GM12878 (cell line): Measurements from ENCODE around the gene THSD4. TPM values are rescaled to one million over a fixed set of nuclear protein-coding genes. Genes with fewer than 3 reads are reported as not detected.

ENCODE experiments used
- ATAC-seq: fragments of 200-7000 bp; cut with Tn5 transposase; 3 replicates; pipeline ENCODE4 v1.9.1; 2020; ENCODE audit warnings: mild to moderate bottlenecking, moderate library complexity
- BruUV-seq: library from RNA; stranded (reverse); fragments of 400-500 nt; replicated peaks from 2 replicates; lab custom pipeline; 2021; lab: Mats Ljungman, UMichigan
- CTCF ChIA-PET: fragments of 300-600 bp; sonication (Branson Sonifier 250); formaldehyde crosslinking; extraction: SDS; loops from one replicate; lab custom pipeline; 2021; ENCODE audit warnings: inconsistent platforms; lab: Yijun Ruan, JAX
- POLR2A ChIA-PET: fragments of 350-600 bp; formaldehyde crosslinking; extraction: SDS; loops from one replicate; lab custom pipeline; 2021; ENCODE audit warnings: inconsistent platforms; lab: Charles Lee
- RAD21 ChIA-PET: fragments of 300-600 bp; sonication (Branson Sonifier 250); formaldehyde crosslinking; loops from one replicate; lab custom pipeline; 2023; ENCODE audit warnings: antibody characterized with exemption; ENCODE audit not compliant: unreplicated experiment; lab: Charles Lee
- SMC1A ChIA-PET: fragments of 300-600 bp; sonication (Branson Sonifier 250); formaldehyde crosslinking; loops from one replicate; lab custom pipeline; 2023; ENCODE audit not compliant: unreplicated experiment, uncharacterized antibody; lab: Charles Lee
- DNase-seq: peaks from one replicate; pipeline ENCODE4 v3.0.0-alpha.2; 2011; ENCODE audit warnings: low read depth, low spot score
- FAIRE-seq: peaks from 3 replicates; lab custom pipeline; 2011; peaks lifted over from hg19 to GRCh38; lab: Jason Lieb, UNC
- H2AFZ ChIP-seq: 2 replicates; pipeline ENCODE4 v1.6.0; 2011; ENCODE audit warnings: low read depth, low read length, control low read depth; ENCODE audit not compliant: control insufficient read depth
- H3K27ac ChIP-seq: 2 replicates; pipeline ENCODE4 v1.5.1; 2011; ENCODE audit warnings: control low read depth; ENCODE audit not compliant: control insufficient read depth, insufficient read depth
- H3K27me3 ChIP-seq, 2 experiments: replicated peaks in 1 of 2; 2 replicates each; pipeline versions ENCODE4 v1.6.0 to v1.6.1; 2011; ENCODE audit warnings: low read length in 1 of 2; ENCODE audit not compliant: control insufficient read depth in 2 of 2, insufficient read depth in 2 of 2
- H3K36me3 ChIP-seq, 2 experiments: 2 replicates each; pipeline ENCODE4 v1.5.1; 2011; ENCODE audit warnings: low read length in 1 of 2; ENCODE audit not compliant: control insufficient read depth in 2 of 2, insufficient read depth in 2 of 2
- H3K4me1 ChIP-seq: 2 replicates; pipeline ENCODE4 v1.6.1; 2011; ENCODE audit warnings: mild to moderate bottlenecking, low read length, moderate library complexity, mixed read lengths; ENCODE audit not compliant: control insufficient read depth, insufficient read depth
- H3K4me2 ChIP-seq: 2 replicates; pipeline ENCODE4 v1.6.0; 2011; ENCODE audit warnings: control low read depth; ENCODE audit not compliant: control insufficient read depth, insufficient read depth
- H3K4me3 ChIP-seq: fragments of 200-600 bp; sonication (generic); 2 replicates; pipeline ENCODE4 v1.5.1; 2016
- H3K79me2 ChIP-seq: 2 replicates; pipeline ENCODE4 v1.6.0; 2011; ENCODE audit warnings: low read length; ENCODE audit not compliant: control insufficient read depth, insufficient read depth
- H3K9ac ChIP-seq: 2 replicates; pipeline ENCODE4 v1.8.0; 2011; ENCODE audit warnings: low read length, control low read depth, mixed read lengths; ENCODE audit not compliant: control insufficient read depth, insufficient read depth
- H3K9me3 ChIP-seq: replicated peaks from 3 replicates; pipeline ENCODE4 v1.5.1; 2011; ENCODE audit warnings: mild to moderate bottlenecking, low read length; ENCODE audit not compliant: control insufficient read depth, insufficient read depth
- H4K20me1 ChIP-seq: 2 replicates; pipeline ENCODE4 v1.6.0; 2011; ENCODE audit not compliant: control insufficient read depth, insufficient read depth
- CBX5 ChIP-seq: sonication (generic); IDR thresholded peaks from 2 replicates; pipeline ENCODE4 v1.6.1; 2016; ENCODE audit warnings: low read depth, moderate library complexity, mild to moderate bottlenecking, inconsistent platforms
- EZH2 ChIP-seq: IDR thresholded peaks from 2 replicates; pipeline ENCODE4 v1.6.1; 2012; ENCODE audit warnings: low read depth, mild to moderate bottlenecking, control low read depth, inconsistent platforms, low read length, borderline replicate concordance; ENCODE audit not compliant: control insufficient read depth
- FOS ChIP-seq: IDR thresholded peaks from 3 replicates; pipeline ENCODE4 v1.6.1; 2011; ENCODE audit warnings: borderline replicate concordance; ENCODE audit not compliant: insufficient read length; ENCODE audit errors: extremely low read depth
- JUNB ChIP-seq: IDR thresholded peaks from 2 replicates; pipeline ENCODE4 v1.6.1; 2016; ENCODE audit warnings: antibody characterized with exemption, mild to moderate bottlenecking
- MYB ChIP-seq: fragments of 150-350 bp; IDR thresholded peaks from 2 replicates; pipeline ENCODE4 v1.6.1; 2014; ENCODE audit warnings: mild to moderate bottlenecking, low read depth, low read length, borderline replicate concordance
- NR2C2 ChIP-seq: IDR thresholded peaks from 2 replicates; pipeline ENCODE4 v1.6.1; 2011; ENCODE audit warnings: borderline replicate concordance, low read depth; ENCODE audit not compliant: control insufficient read depth, insufficient read length
- PAX5 ChIP-seq: IDR thresholded peaks from 2 replicates; pipeline ENCODE4 v1.6.1; 2011; ENCODE audit warnings: low read depth, low read length, borderline replicate concordance
- SIN3A ChIP-seq: IDR thresholded peaks from 2 replicates; pipeline ENCODE4 v1.6.1; 2012; ENCODE audit warnings: low read depth, low read length, improper control_type of control experiment
- SPI1 ChIP-seq: IDR thresholded peaks from 2 replicates; pipeline ENCODE4 v1.6.1; 2011; ENCODE audit warnings: low read depth, mild to moderate bottlenecking, low read length, moderate library complexity, borderline replicate concordance; ENCODE audit not compliant: insufficient read depth
- SREBF2 ChIP-seq: IDR thresholded peaks from 2 replicates; pipeline ENCODE4 v1.6.1; 2012; ENCODE audit warnings: mild to moderate bottlenecking, low read length
- SRF ChIP-seq, 2 experiments: IDR thresholded peaks; 2 replicates each; pipeline ENCODE4 v1.6.1; 2011; ENCODE audit warnings: low read depth in 2 of 2, low read length in 2 of 2, mild to moderate bottlenecking in 1 of 2, moderate library complexity in 1 of 2
- ZNF217 ChIP-seq: fragments of 450-650 bp; IDR thresholded peaks from 2 replicates; pipeline ENCODE4 v1.6.1; 2017; ENCODE audit warnings: antibody characterized with exemption, mild to moderate bottlenecking
- ZZZ3 ChIP-seq: IDR thresholded peaks from 2 replicates; pipeline ENCODE4 v1.6.1; 2011; ENCODE audit warnings: low read depth; ENCODE audit not compliant: control insufficient read depth, insufficient read length
- WGBS: methylation state at CpG from one replicate; pipeline ENCODE4 v1.1.6; 2016; ENCODE audit warnings: low lambda C conversion rate; ENCODE audit not compliant: insufficient replicate concordance, insufficient coverage; ENCODE audit errors: missing lambda C conversion rate; 5-methylcytosine and 5-hydroxymethylcytosine counted together
- in situ Hi-C: fragments of 300-500 bp; cut with MboI; formaldehyde crosslinking; loops from 9 replicates; pipeline ENCODE4 v1.14.3; 2018; ENCODE audit warnings: mixed read lengths
- intact Hi-C: fragments of 100-400 bp; cut with micrococcal nuclease; formaldehyde crosslinking; loops from one replicate; pipeline ENCODE4 v1.14.2; 2022; ENCODE audit not compliant: unreplicated experiment
- polyA plus RNA-seq, 11 experiments: library from polyadenylated mRNA; depleted of rRNA in 4 of 11; unstranded in 6 of 11; stranded (reverse) in 5 of 11; fragments of >200 nt; fragmentation: Nextera tagmentation in 4 of 11; fragmentation: Illumina TruSeq in 1 of 11; extraction: Ambion mirVana in 4 of 11; extraction: Trizol in 1 of 11; gene quantifications; 1 replicate in 1 of 11; 2 replicates in 10 of 11; pipeline versions ENCODE4 v1.2.1 to v1.2.3, GENCODE V29; 2011 to 2016; ENCODE audit warnings: inconsistent platforms in 2 of 11, missing spikeins in 2 of 11, low read depth in 1 of 11
- total RNA-seq, 4 experiments: library from RNA; depleted of rRNA in 3 of 4; stranded (reverse); fragments of >200 nt in 3 of 4; fragmentation: Illumina TruSeq in 1 of 4; extraction: Trizol in 1 of 4; gene quantifications; 2 replicates each; pipeline versions ENCODE4 v1.2.1 to v1.2.3, GENCODE V29; 2013 to 2021
- TF ChIP-seq, protein P1 (sequence below): fragments of 450-650 bp; IDR thresholded peaks from 2 replicates; pipeline ENCODE4 v1.6.1; 2017; ENCODE audit warnings: mild to moderate bottlenecking

The THSD4 gene
- total and polyA plus RNA-seq, 10 of the 15 experiments (the other 5 are each of a cell fraction or from before 2014, with no cell fraction given): 0.04 to 0.13 (median 0.05) TPM; not detected in 7

DNA sequence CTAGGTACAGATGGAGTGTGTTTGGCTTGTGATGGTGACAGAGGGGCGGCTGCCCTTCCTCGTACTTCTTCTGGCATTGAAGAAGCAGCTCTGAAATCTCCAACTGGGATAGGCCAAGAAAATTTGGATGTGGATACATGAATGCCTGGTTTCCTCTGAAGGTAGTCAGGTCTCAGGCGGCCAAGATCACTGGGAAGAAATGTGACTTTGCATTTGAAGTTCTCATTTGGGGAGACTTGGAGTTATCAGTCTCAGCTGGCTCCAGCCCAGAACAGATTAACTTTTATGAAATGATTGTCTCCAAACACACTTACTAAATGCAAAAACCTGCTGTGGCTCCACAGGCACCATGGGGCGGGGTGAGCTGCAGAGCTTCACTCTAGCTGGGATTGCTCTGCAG lies 215.9 kb downstream of the THSD4 start:
- 8% methylated on average over 4 of the region's 4 CpGs for WGBS
- no peak for ATAC-seq
- no peaks in the 10 kb centered on the region for H3K36me3 ChIP-seq
- H3K4me2 ChIP-seq: no peak overlapping the region
- no peak for TF ChIP-seq ZZZ3
- TF ChIP-seq SRF (IDR thresholded peaks at IDR 0.05; ENCODE audit: low read depth in 2 of 2, low read length in 2 of 2): no peak
- TF ChIP-seq, all 136 proteins: peak for 0
- Histone ChIP-seq H3K9ac (no peak overlapping the region), H3K79me2 (no peaks in the 10 kb centered on the region), H3K27ac (no peak overlapping the region), H3K9me3 (no peaks in the 10 kb centered on the region), H2AFZ (no peak overlapping the region), H3K4me1 (peaks cover 3% of the 10 kb centered on the region), H3K27me3 (no peaks in the 10 kb centered on the region), H3K4me3 (no peak overlapping the region), H4K20me1 (no peaks in the 10 kb centered on the region)
- POLR2A ChIA-PET: no interaction called here
- CTCF ChIA-PET: no interaction called here
- DNase-seq (no peak), FAIRE-seq (no peak)
- intact Hi-C loops (no loop called here), in situ Hi-C loops (no loop called here)
- BruUV-seq: no TSS peak
- RAD21 ChIA-PET: no interaction called here
- SMC1A ChIA-PET: interaction anchor here (0.6 kb wide), 1 partner anchor 351 kb away, joined by 4 read pairs; no protein-coding TSS in a partner anchor

- no peak overlapping the region for H3K9ac ChIP-seq
- ATAC-seq (no peak), FAIRE-seq (no peak), DNase-seq (no peak)
- H3K36me3 ChIP-seq: no peaks in the 10 kb centered on the region
- H3K27me3 ChIP-seq: no peaks in the 10 kb centered on the region
- 54% methylated on average over 8 of the region's 8 CpGs for WGBS
- no peak overlapping the region for H3K4me3 ChIP-seq
- H3K79me2 ChIP-seq: no peaks in the 10 kb centered on the region
- no peak overlapping the region for H3K27ac ChIP-seq
- no peaks in the 10 kb centered on the region for H3K9me3 ChIP-seq
- ChIA-PET CTCF (no interaction called here), RAD21 (no interaction called here), SMC1A (no interaction called here), POLR2A (no interaction called here)
- intact Hi-C loops: no loop called here
- BruUV-seq: no TSS peak
- no peak overlapping the region for H3K4me2 ChIP-seq
- no peak overlapping the region for H2AFZ ChIP-seq
- peaks cover 3% of the 10 kb centered on the region for H3K4me1 ChIP-seq
- TF ChIP-seq SIN3A: no peak
- TF ChIP-seq FOS: no peak
- no peak for TF ChIP-seq PAX5
- TF ChIP-seq EZH2: no peak
- TF ChIP-seq SPI1: no peak
- no peak for TF ChIP-seq ZNF217
- TF ChIP-seq, protein P1, sequence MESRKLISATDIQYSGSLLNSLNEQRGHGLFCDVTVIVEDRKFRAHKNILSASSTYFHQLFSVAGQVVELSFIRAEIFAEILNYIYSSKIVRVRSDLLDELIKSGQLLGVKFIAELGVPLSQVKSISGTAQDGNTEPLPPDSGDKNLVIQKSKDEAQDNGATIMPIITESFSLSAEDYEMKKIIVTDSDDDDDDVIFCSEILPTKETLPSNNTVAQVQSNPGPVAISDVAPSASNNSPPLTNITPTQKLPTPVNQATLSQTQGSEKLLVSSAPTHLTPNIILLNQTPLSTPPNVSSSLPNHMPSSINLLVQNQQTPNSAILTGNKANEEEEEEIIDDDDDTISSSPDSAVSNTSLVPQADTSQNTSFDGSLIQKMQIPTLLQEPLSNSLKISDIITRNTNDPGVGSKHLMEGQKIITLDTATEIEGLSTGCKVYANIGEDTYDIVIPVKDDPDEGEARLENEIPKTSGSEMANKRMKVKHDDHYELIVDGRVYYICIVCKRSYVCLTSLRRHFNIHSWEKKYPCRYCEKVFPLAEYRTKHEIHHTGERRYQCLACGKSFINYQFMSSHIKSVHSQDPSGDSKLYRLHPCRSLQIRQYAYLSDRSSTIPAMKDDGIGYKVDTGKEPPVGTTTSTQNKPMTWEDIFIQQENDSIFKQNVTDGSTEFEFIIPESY: no peak
- no peak for TF ChIP-seq MYB
- no peak for TF ChIP-seq CBX5
- TF ChIP-seq NR2C2: no peak
- no peak for TF ChIP-seq SREBF2
- no peak for TF ChIP-seq JUNB
- in situ Hi-C loops: no loop called here
- H4K20me1 ChIP-seq: no peaks in the 10 kb centered on the region
These were observed 217.2 kb downstream of the THSD4 start for GRCh38 chr15:71332431-71333004.
